ENCODE measurements around the gene PCSK9.

The PCSK9 gene

GRCh38 chr1:55084257-55084656 is 44.9 kb downstream of the PCSK9 start:
- no peak overlapping the region for H3K4me3 ChIP-seq (ENCODE audit: low read depth, low read length)
- no peaks in the 10 kb centered on the region for H3K27me3 ChIP-seq (ENCODE audit: insufficient read depth, low read depth, severe bottlenecking)
- H3K36me3 ChIP-seq: peaks cover 92% of the 10 kb centered on the region
- no peak overlapping the region for H3K27ac ChIP-seq
- no peaks in the 10 kb centered on the region for H3K9me3 ChIP-seq (ENCODE audit: severe bottlenecking)
- no peak for DNase-seq
- TF ChIP-seq CTCF (IDR thresholded peaks at IDR 0.05; ENCODE audit: low read depth, low read length): no peak

GRCh38 chr1:55087439-55087838 is 48.1 kb downstream of the PCSK9 start:
- H3K9me3 ChIP-seq (ENCODE audit: severe bottlenecking): no peaks in the 10 kb centered on the region
- DNase-seq: no peak
- no peak overlapping the region for H3K4me3 ChIP-seq (ENCODE audit: low read depth, low read length)
- H3K27ac ChIP-seq: no peak overlapping the region
- peaks cover 90% of the 10 kb centered on the region for H3K36me3 ChIP-seq
- TF ChIP-seq CTCF (IDR thresholded peaks at IDR 0.05; ENCODE audit: low read depth, low read length): no peak
- H3K27me3 ChIP-seq (ENCODE audit: insufficient read depth, low read depth, severe bottlenecking): no peaks in the 10 kb centered on the region

- DNase-seq: no peak
- Histone ChIP-seq H3K4me3 (ENCODE audit: low read depth, low read length) (no peak overlapping the region), H3K27me3 (ENCODE audit: insufficient read depth, low read depth, severe bottlenecking) (no peaks in the 10 kb centered on the region), H3K36me3 (peaks cover 86% of the 10 kb centered on the region), H3K27ac (no peak overlapping the region), H3K9me3 (ENCODE audit: severe bottlenecking) (no peaks in the 10 kb centered on the region)
- no peak for TF ChIP-seq CTCF (IDR thresholded peaks at IDR 0.05; ENCODE audit: low read depth, low read length)
These were observed 49.1 kb downstream of the PCSK9 start for GRCh38 chr1:55088413-55088812.

- no peaks in the 10 kb centered on the region for H3K9me3 ChIP-seq (ENCODE audit: severe bottlenecking)
- no peak for TF ChIP-seq CTCF (IDR thresholded peaks at IDR 0.05; ENCODE audit: low read depth, low read length)
- peaks cover 84% of the 10 kb centered on the region for H3K36me3 ChIP-seq
- no peak overlapping the region for H3K27ac ChIP-seq
- H3K4me3 ChIP-seq (ENCODE audit: low read depth, low read length): no peak overlapping the region
- DNase-seq: no peak
- no peaks in the 10 kb centered on the region for H3K27me3 ChIP-seq (ENCODE audit: insufficient read depth, low read depth, severe bottlenecking)
These were observed 50.3 kb downstream of the PCSK9 start for GRCh38 chr1:55089683-55090082.

GRCh38 chr1:55092475-55092874 is 53.1 kb downstream of the PCSK9 start:
- H3K27ac ChIP-seq: no peak overlapping the region
- H3K36me3 ChIP-seq: peaks cover 85% of the 10 kb centered on the region
- H3K9me3 ChIP-seq (ENCODE audit: severe bottlenecking): no peaks in the 10 kb centered on the region
- no peak for TF ChIP-seq CTCF (IDR thresholded peaks at IDR 0.05; ENCODE audit: low read depth, low read length)
- no peaks in the 10 kb centered on the region for H3K27me3 ChIP-seq (ENCODE audit: insufficient read depth, low read depth, severe bottlenecking)
- H3K4me3 ChIP-seq (ENCODE audit: low read depth, low read length): no peak overlapping the region
- no peak for DNase-seq

- Histone ChIP-seq H3K27me3 (ENCODE audit: insufficient read depth, low read depth, severe bottlenecking) (no peaks in the 10 kb centered on the region), H3K27ac (no peak overlapping the region), H3K36me3 (peaks cover 86% of the 10 kb centered on the region), H3K9me3 (ENCODE audit: severe bottlenecking) (no peaks in the 10 kb centered on the region), H3K4me3 (ENCODE audit: low read depth, low read length) (no peak overlapping the region)
- DNase-seq: no peak
- no peak for TF ChIP-seq CTCF (IDR thresholded peaks at IDR 0.05; ENCODE audit: low read depth, low read length)
These were observed 55.7 kb downstream of the PCSK9 start for GRCh38 chr1:55095095-55095494.

All from WERI-Rb-1 (cell line).